GM21737 (cell line): ENCODE results near the gene PLOD2.

Experiments
- ATAC-seq: cut with Tn5 transposase; IDR thresholded peaks from one replicate; pipeline ENCODE4 v1.9.1; 2021; ENCODE audit warnings: mild to moderate bottlenecking, moderate library complexity; ENCODE audit not compliant: unreplicated experiment

The PLOD2 gene

GRCh38 chr3:146166826-146167225 is 5.8 kb upstream of the PLOD2 start:
- no peak for ATAC-seq

DNA sequence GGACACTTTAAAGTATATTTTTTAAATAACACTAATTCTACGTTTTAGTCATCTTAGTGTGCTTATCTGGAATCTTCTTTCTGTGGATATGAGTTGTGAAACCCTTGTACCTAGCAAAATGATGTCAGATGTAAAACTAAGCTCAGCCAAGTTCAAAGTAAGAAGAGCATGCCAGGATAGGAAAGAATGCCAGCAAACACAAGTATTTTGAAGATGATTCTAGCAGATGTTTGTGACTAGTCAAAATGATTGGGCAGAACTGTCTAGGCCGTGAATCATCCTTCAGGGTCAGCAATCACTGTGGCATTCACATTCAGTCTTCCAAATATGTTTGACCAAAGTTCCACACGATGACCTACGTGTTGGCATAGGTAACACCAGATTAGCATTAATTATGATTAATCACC is 5.4 kb upstream of the PLOD2 start:
- ATAC-seq = no peak

DNA sequence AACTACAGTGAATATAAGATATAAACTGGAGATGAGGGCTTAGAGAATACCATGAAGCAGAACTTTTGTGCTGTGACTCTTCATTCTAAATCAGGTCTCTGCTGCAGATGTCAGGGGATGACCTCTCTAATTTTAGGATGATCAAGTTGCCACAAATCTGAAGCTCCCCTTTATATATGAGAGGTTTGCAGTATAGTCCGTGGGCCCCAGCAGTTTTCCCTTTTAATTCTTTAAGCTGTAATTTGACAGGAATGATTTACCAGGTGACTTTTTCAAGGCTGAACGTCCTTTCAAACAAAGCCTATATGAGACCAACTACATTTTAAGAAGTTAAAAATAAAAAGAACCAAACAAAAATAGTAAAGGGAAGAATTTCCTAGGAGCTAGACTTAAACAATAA is 4.9 kb upstream of the PLOD2 start:
- no peak for ATAC-seq

GRCh38 chr3:146164971-146165769 is 4.2 kb upstream of the PLOD2 start:
- no peak for ATAC-seq

- no peak for ATAC-seq
Observed at GRCh38 chr3:146164506-146164905, 3.5 kb upstream of the PLOD2 start.

DNA sequence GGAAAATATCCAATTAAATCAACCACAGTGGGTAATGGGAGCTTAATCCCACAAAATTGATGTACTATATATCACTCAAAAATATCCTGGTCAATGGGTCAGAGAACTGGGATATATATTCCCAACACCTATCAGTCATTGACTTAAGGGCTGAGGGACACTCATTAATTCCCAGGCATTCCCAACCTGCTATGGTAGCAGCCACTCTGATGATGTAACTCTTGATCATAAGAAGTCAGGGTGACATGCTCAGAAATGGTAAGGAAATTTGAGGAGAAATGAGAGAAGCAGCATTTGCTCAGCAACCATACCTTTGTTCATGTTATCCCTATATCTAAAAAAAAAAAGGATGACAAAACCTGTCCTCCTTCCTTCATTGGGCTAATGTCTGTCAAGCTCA is 3.1 kb upstream of the PLOD2 start:
- ATAC-seq = no peak

DNA sequence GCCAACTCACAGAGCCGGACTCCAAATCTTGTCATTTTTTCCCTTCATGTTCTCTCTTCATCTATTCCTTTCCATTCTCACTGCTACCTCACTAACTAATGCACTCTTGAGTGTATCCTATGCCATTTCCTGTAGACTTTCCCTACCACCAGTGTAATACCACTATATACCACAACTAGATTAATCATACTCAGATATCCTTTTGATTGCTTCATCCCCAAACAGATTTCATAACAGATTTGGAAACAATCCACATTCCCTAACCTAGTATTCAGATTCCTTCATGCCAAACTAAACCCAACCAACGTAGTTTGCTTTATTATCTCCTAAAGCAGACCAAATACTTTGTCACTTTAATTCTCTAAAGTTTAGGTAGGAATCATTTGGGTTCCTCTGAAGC is 2.6 kb upstream of the PLOD2 start:
- ATAC-seq = no peak

DNA sequence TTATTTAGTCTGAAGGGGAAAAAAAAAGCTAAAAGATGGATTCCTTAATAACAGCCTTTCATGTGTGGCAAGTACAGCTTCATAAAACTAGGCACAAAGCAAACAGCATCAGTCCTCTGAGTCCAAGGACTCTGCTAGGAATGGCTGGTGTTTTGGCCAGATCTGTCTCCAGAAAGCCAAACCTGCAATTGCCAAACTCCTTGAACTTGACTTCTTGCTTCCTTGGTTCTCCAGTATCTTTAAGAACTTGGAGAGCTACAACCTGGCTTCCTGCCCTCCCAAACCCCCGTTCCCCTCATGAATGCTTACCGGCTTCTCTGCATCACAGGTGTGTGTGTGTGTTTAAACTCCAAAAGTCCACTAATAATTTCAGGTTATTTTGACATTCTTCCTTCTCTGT is 1.6 kb upstream of the PLOD2 start:
- ATAC-seq = no peak

DNA sequence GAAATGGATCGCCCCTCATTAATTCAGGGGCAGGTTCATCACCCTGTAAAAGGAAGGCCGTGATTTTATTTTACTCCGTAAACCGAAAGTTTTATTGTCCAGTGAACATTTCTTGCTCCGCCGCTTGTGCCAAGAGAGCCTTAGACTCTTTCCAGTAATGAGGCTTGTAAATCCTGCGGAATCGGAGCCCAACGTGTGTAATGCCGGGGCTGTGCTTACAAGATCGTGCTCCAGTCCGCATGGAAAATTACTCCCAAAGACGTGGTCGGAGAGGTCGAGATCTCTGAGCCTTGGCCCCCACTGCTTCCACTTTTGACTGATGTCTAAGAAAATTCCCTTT is 649 bp upstream of the PLOD2 start:
- no peak for ATAC-seq

GRCh38 chr3:146160321-146160963 is 542 bp downstream of the PLOD2 start:
- peak; percentile 30 for ATAC-seq

- no peak for ATAC-seq
Observed at GRCh38 chr3:146159616-146160320, 1.2 kb downstream of the PLOD2 start.

DNA sequence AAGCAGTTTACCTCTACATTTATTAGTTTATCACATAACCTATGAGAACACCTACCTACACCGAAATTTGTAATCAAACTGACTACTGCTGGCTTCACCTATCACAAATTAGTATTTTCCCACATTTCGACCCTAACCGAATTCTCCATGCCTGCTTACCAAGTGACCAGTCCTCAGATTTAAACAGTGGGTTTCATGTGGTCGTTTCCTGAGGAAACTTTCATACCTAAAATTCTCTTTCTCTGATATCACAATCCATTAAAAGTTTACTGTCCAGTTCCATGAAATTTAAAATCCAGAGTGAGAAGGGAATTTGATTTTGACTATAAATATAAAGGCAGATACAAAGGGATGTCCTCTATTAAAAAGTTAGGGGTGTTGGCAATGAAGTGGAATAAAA is 1.9 kb downstream of the PLOD2 start:
- no peak for ATAC-seq

DNA sequence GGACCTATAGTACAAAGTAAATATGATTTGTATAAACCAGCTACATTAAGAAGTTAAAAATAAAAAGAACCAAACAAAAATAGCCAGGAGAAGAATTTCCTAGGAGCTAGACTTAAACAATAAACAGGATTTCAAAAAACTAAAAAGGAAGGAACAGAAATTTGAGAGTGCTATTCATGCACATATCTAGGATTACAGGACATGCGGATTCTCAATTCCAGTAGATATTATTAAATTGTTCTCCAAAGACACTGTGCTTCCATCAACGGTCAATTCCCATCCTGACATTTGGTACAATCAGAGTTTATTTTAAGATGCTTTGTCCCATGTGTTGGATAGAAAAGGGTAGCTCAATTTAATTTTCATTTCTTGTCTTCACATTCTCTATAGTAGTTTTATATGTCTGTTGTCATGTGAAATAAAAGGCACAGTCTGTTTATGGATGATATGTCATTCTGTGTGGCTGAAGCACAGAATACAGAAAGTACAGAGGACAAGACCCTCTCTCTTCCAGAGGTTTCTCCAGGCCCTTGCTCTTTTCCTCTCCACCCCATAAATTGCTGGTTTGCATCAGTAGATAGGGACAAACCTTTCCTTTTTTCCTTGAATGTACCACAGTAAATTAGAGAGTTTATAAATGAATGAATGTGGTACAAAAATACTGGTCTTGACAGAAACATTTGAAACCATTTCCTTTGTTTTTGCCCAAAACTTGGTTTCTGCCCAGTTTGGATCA is 3.5 kb downstream of the PLOD2 start:
- no peak for ATAC-seq

- no peak for ATAC-seq
Observed at GRCh38 chr3:146156666-146157314, 4.2 kb downstream of the PLOD2 start.

GRCh38 chr3:146156095-146156494 is 4.9 kb downstream of the PLOD2 start:
- ATAC-seq = no peak

DNA sequence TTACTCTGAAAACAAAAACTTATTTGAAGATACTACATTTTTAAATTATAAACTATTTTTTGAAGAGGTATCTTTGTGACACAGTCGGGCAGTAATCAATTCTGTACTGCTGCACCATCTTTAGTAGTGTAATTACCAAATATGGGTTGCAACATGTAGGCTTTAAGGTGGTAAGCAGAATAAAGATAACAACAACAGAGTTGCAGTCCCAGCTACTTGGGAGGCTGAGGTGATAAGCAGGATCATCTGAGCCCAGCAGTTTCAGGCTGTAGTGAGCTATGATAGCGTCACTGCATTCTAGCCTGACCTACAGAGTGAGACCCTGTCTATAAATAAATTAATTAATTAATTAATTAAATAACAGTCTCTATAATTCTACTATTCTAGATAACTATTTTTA is 6.0 kb downstream of the PLOD2 start:
- ATAC-seq = no peak

- no peak for ATAC-seq
Observed at GRCh38 chr3:146154316-146154715, 6.7 kb downstream of the PLOD2 start.

DNA sequence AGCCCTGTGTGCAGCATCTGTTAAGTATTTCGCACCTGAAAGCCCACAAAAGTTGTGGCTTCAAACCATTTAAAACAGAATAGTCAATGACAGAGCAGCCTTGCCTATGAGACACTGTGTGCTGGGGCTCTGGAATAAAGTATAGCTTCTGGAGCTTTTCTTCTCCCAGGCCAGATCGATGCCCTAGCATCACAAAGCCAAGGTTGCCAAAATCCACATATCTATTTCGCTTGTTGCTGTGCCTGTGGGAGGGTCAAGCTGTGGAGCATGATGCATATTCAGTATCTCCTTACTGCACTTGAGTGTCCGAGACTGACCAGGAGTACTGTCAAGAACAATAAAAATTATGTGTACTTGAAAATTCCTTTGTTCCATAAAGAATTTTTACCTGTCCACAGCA is 7.6 kb downstream of the PLOD2 start:
- no peak for ATAC-seq

DNA sequence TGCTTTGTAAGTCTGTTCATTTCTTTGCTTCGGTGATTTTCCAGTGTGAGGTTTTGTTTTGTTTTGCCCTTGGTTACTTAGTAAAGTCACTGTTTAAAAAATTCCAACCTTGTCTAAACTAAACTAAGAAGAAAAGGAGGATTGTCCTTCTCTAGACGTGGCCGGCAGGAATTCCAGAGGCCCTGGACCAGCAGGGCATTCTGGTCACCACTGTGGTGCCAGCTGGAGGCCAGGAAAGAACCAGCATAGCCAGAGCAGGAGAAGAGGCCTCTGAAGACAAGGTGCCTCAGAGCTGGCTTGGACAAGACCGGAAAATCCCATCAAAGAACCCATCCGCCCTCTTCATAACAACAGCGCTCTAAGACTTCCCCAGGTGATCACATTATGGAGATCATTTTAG is 8.2 kb downstream of the PLOD2 start:
- no peak for ATAC-seq

DNA sequence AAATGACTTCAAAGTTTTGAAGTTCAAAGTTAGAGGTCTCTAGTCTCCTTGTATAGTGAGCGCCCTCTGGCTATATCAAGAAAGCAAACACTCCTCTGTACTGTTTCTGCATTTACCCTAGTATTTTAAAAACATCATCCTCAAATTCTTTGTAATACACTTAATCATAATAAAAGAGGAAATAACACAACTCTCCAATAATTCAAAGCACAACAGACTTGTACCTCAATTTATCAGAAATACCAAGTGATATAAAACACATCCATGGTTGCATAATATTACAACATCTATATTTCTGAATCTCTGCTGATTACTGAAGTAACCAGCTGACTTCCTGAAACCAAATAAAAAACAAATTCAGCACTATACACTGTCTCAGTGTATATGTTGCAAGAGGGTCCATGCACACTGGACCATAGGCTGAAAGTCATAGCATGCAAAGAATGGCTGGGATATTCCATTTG is 12.5 kb downstream of the PLOD2 start:
- no peak for ATAC-seq

DNA sequence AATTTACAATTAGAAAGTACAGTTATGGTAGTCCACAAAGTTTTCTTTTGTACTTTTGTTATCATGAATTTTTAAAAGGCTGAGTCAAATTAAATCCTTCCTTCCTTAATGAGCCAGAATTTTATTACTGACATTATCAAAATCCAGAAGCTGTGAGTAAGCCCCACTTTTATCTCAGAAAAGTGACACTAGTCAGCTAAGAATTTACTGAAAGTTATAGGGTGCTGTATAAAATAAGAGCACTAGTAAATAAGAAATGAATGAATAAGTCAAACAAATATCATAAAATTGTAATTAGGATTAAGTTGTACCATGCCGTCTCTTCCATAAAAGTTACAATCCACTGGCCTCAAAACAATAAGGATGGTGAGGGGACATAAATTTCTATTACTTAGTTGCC is 15.3 kb downstream of the PLOD2 start:
- ATAC-seq = no peak
